NCI-H2029 treated with DMSO at 0.1 percent for 48 hours (cell line): ENCODE data around the gene DGCR8.
"Not testable (repeated sequence)": the region's sequence is repeated elsewhere in the genome, so short reads cannot be mapped to it uniquely, and the experiment has no call there.

Experiments used
- DNase-seq: peaks from one replicate; lab custom pipeline; 2025; lab: John Stamatoyannopoulos, UW

The DGCR8 gene

GRCh38 chr22:20066617-20067383 lies 13.2 kb upstream of the DGCR8 start:
- DNase-seq: no peak

GRCh38 chr22:20067384-20067682 lies 12.7 kb upstream of the DGCR8 start:
- not testable (repeated sequence) for DNase-seq

GRCh38 chr22:20068640-20069039 lies 11.4 kb upstream of the DGCR8 start:
- no peak for DNase-seq

- no peak for DNase-seq
Observed at GRCh38 chr22:20069331-20070042, 10.6 kb upstream of the DGCR8 start.

GRCh38 chr22:20071524-20071972 lies 8.5 kb upstream of the DGCR8 start:
- no peak for DNase-seq

- DNase-seq: no peak
Observed at GRCh38 chr22:20076627-20077172, 3.3 kb upstream of the DGCR8 start.

DNA sequence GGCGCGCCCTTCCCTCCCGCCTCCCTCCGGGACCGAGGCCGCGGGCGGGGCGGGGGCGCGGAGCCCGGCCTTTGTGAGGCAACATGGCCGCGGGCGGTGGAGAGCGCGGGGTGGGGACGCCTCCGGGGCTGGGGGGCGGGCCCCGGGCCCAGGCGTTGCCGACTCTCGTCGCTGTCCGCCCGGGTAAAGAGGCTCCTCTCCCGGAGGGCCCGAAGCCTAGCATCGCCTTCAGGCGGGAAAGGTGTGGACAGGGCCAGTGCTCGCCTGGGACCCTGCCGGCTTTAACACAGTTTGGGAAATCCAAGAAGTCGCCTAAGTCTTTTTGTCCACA lies 369 bp downstream of the DGCR8 start:
- no peak for DNase-seq

DNA sequence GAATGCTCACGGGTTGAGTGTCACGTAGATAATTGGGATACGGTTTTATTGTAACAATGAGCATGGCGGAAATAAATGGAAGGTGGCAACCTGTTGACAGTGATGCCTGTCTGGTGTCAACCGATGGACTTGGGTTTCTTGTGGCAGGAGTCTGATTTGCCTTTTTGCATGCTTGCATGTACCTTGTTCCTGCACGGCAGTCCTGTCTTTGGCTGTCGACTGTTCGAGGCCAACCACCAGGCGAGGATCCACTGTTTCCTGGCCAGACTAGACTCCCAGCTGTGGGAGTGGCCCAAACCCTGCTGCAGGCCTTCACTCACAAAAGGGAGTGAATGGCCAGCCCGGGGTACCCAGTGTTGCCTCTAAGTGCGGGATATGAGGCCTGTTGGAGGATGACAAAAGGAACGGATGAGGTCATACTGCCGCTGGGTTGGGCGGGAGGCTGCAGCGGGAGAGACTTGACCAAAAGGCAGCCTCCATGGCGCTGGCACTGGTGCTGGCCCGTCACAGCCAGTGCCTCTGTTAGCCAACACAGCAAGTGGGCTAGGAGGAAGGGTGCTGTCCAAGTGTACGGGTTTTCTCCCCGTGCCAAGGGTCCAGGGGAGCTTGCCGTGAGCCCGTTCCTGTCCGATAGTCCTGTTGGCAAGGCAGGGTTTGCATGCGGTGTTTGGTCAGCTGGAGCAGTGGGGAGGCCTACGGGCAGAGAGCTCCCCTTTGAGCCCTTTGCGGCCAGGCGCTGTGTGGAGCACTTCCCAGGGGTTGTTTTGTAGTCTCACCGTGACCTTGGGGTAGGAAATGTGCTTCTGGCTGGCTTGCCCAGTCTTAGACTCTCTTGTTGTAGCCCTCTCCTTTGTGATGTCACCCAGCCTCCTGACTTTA lies 974 bp downstream of the DGCR8 start:
- DNase-seq: peak; percentile 42

DNA sequence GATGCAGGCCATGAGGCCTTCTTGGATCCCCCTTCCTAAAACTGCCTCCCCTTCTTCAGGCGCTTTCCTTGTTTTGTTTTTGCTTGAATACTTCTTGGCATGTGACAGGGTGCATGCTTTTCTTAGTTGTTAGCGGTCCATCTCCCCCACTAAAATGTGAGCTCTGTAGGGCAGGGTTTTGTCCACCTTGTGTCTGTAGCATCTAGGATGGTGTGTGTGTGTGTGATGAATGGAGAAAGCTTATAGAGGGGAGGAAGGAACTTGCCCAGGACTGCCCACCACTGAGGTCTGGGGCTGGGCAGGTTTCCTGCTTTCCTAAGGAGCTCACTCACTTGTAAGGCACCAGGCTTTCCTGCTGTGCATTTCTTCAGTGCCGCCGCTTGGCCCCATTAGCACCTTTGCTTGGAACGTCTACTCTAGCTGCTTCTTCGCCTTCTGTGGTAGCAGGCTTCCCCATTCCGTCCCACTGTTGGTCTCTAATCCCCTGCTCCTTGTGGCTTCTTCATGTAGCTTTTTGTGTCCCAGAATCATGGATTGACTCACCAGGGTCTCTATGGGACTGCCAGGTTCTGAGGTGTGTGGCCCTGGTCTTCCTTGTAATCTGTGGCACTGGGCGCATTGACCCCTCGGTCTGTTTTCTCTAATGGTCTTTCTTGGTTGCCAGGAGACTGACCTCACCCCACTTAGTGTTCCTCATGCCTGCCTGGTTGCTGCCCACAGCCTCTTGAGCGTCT lies 3.3 kb downstream of the DGCR8 start:
- DNase-seq: no peak

- DNase-seq: no peak
Observed at GRCh38 chr22:20083891-20084546, 4.0 kb downstream of the DGCR8 start.

- no peak for DNase-seq
Observed at GRCh38 chr22:20084547-20085413, 4.7 kb downstream of the DGCR8 start.

GRCh38 chr22:20085651-20086050 lies 5.6 kb downstream of the DGCR8 start:
- DNase-seq: no peak

- DNase-seq: no peak
Observed at GRCh38 chr22:20086101-20086599, 6.1 kb downstream of the DGCR8 start.

- DNase-seq: no peak
Observed at GRCh38 chr22:20086763-20087162, 6.7 kb downstream of the DGCR8 start.

- no peak for DNase-seq
Observed at GRCh38 chr22:20087319-20088262, 7.5 kb downstream of the DGCR8 start.

DNA sequence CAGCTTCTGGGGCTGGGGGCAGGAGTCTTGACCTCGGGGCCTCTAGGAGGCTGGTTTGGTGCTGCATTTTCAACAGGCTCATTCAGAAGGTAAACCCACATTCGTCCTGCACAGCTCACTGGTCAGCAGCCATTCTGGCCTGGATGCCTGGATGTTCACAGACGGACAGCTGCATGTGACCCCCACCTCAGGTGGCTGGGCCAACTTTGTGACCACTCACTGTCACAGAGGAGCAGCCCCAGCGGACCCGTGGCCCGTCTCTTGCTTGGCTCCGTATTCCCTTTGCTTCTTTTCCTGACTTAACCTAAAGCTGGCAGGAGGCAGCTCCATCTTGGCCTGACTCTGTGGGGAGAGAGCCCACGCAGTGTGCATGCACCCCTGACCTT lies 8.2 kb downstream of the DGCR8 start:
- no peak for DNase-seq

DNA sequence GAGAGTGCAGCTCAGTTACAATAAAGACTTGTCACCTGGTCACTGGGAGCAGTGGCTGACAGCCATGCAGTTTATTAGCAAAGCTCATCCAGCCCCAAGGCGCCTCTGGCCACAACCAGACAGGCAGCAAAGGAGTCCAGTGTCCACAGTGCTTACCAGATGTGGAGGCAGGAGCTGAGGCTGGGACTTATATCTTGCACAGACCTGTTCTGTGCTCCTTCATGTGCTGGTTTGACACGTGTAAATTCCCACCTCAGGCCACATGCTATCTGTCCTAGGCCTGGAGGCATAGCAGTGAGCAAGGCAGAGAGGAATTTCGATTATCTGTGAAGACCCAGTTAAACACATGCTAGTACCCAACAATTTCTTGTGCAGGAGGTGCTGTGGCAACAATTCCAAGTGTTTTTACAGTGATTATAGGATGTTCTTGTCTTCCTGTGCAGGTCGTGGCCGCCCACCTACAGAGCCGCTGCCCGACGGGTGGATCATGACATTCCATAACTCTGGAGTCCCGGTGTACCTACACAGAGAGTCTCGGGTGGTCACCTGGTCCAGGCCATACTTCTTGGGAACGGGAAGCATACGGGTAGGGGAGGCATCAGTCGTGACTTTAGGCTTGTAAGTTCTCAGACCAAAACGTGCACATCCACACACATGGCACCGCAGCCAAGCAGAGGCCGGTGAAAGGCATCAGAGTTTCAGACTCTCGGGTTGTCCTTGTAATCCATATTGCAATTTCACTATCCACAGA lies 9.4 kb downstream of the DGCR8 start:
- no peak for DNase-seq
